A172 (cell line): ENCODE data around the gene B3GAT3. TPM values are rescaled to one million over a fixed set of nuclear protein-coding genes. Genes with fewer than 3 reads are reported as not detected.
A peak's percentile ranks its signal among the peaks of the same experiment; 100 is the strongest.
"Not testable (repeated sequence)": the region's sequence is repeated elsewhere in the genome, so short reads cannot be mapped to it uniquely, and the experiment has no call there.

Experiments used
- DNase-seq: peaks from one replicate; pipeline ENCODE4 v3.0.0-alpha.2; 2015; ENCODE audit warnings: low spot score
- total RNA-seq: library from RNA; depleted of rRNA; stranded (reverse); fragments of >200 nt; shearing (Covaris generic); gene quantifications from 2 replicates; pipeline ENCODE4 v1.2.3, GENCODE V29; 2014

Gene B3GAT3
- total RNA-seq, 1 experiment from 2014 or later, result 67.7 TPM

- peak; percentile 96 for DNase-seq
These were observed 24.4 kb upstream of the B3GAT3 start, which contains the start of gene GANAB for GRCh38 chr11:62645946-62646824. TSS of gene GANAB (minus strand) at chr11:62646613. CDS start at chr11:62646599, 14 bp downstream.

GRCh38 chr11:62645671-62645945 is 23.8 kb upstream of the B3GAT3 start:
- DNase-seq, result no peak

- no peak for DNase-seq
These were observed 22.4 kb upstream of the B3GAT3 start for GRCh38 chr11:62644220-62644619.

DNA sequence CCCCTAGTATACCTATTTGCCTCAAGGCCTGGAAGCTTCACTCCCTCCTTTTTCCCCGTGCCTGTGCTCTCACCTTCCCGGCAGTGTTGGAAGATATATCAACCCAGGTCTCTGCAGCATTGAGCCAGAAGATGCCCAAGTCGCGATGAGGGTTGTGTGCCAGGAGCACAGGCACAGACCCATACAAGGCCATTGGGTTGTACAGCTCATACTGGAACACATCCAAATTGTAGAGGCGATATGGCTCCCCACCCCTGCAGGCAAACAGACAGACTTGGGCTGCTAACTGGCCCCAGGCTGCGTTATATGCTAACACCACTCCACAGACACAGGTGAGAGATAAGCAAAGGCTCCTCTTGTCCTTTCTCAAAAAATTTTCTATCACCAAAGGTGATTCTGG is 10.7 kb upstream of the B3GAT3 start:
- no peak for DNase-seq

DNA sequence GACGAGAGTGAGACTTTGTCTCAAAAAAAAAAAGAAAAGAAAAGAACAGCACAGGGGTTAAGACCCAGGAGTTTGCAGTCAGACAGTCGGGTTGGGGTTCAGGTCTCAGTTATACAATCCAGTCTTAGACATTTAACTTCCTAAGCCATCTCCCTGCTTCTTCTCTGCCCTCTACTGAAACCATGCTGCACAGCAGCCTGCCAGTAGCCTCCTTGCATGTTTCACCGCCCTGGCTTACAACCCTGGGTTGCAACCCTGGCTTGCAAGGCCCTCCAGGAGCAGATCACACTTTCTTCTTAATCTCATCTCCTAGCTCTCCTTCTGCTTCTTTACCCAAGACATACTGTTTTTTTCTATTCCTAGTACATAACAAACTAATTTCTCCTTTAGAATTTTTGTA is 5.9 kb upstream of the B3GAT3 start:
- no peak for DNase-seq

- DNase-seq, result no peak
These were observed 797 bp upstream of the B3GAT3 start for GRCh38 chr11:62622476-62623089.

GRCh38 chr11:62621027-62621566 is 689 bp downstream of the B3GAT3 start:
- no peak for DNase-seq

- DNase-seq, result not testable (repeated sequence)
These were observed 4.8 kb downstream of the B3GAT3 start for GRCh38 chr11:62616957-62617356.

DNA sequence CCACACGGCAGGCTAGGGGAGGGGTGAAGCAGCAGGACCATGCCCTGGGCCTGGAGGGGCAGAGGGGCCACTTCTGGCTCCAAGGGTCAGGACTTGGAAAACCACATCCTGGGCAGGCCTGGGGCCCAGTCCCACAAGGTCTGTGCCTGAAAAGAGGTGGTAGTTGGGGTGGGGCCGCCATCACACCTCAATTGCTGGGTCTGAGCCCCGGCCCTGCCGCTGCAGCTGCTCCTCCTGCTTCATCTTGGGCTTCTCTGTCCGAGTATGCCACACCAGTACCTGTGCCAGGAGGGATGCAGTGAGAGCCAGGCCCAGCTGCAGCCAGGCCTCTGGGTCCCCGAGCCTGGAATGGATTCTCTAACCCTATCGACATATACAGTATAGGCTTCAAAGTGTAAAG is 6.3 kb downstream of the B3GAT3 start:
- DNase-seq, result no peak

- peak; percentile 54 for DNase-seq
These were observed 7.5 kb downstream of the B3GAT3 start for GRCh38 chr11:62614275-62614674.

DNA sequence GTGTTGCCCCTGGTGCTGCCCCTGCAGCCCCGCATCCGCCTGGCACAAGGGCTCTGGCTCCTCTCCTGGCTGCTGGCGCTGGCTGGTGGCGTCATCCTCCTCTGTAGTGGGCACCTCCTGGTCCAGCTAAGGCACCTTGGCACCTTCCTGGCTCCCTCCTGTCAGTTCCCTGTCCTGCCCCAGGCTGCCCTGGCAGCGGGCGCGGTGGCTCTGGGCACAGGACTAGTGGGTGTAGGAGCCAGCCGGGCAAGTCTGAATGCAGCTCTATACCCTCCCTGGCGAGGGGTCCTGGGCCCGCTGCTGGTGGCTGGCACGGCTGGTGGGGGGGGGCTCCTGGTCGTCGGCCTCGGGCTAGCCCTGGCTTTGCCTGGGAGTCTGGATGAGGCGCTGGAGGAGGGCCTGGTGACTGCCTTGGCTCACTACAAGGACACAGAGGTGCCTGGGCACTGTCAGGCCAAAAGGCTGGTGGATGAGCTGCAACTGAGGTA is 8.5 kb downstream of the B3GAT3 start:
- DNase-seq, result no peak

DNA sequence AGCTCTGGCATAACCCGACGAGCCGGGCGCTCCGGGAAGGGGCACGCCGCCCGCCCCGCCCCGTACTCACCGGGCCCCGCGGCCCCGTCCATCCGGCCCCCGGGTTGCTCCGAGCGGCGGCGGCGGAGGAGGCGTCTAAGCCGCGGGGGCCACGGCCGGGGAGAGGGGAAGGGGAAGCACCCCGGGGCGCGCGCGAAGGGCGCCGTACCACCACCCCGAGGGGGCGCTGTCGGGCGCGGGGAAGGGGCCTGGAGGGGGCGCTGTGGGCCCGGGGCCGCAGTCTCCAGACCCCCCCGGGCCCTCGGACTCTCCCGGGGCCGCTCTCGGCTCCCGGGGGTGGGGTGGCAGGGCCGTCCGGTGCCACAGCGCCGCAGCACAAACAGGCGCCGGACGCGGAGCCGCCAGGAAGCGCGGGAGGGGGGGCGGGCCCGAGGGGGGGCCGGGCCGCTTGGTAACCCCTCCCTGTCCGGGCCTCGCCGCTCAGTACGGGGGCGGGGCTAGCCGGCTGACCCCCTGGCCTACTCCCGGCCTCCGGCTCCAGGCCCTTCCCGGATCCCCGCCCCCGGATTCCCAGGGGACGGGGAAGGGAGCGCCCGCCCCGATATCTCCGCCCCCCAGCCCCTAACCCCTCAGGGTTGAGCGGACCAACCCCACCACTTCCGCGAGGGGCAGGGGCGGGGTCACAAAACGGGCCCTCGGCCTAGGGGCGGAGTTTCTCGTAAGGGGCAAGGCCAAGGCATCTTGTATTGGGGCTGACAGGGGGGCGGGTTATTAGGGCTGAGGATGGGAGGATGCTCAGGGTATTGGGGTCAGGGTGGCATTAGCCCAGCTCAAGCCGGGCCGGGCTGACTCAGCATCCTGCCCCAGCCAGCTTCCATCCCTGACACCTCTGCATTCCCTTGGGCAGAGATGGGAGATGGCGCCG is 9.2 kb downstream of the B3GAT3 start, which contains the start of the genes EML3 and ROM1:
EML3 (minus strand) TSS at position 410 of the 925 bp plus-strand sequence; CDS start at position 92, 318 bp downstream.
ROM1 (plus strand) TSS at position 892 of the 925 bp plus-strand sequence; CDS start at position 917, 25 bp downstream.
- DNase-seq, result peak; percentile 75

DNA sequence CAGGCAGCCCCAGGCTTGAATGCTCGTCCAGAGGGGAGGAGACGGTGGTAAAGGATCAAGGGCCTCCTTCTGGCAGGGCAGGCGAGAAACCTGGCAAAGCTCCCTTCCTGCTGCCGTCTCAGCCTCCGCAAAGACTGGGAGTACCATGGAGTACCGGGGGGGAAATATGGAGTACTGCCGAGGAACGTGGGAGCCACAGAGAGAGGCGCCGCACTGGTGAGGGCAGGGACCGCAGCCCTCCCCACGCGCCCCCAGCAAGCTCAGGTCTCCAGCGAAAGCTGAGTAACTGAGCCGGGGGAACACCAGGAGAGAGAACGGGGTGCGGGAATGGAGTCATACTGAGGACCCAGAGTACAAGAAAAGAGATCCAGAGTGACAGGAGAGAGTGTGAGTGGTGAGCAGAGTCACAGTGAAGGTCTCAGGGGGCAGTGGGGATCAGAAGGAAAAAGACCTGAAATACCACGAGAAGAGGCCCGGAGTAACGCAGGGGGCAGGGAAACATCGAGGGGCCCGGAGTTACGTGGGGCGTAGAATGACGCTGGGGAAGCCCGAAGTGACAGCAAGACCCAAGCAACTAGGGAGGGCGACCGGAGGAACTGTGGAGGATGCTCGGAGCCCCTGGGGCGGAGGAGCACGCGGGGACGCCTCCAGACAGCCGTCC is 10.0 kb downstream of the B3GAT3 start:
- no peak for DNase-seq

DNA sequence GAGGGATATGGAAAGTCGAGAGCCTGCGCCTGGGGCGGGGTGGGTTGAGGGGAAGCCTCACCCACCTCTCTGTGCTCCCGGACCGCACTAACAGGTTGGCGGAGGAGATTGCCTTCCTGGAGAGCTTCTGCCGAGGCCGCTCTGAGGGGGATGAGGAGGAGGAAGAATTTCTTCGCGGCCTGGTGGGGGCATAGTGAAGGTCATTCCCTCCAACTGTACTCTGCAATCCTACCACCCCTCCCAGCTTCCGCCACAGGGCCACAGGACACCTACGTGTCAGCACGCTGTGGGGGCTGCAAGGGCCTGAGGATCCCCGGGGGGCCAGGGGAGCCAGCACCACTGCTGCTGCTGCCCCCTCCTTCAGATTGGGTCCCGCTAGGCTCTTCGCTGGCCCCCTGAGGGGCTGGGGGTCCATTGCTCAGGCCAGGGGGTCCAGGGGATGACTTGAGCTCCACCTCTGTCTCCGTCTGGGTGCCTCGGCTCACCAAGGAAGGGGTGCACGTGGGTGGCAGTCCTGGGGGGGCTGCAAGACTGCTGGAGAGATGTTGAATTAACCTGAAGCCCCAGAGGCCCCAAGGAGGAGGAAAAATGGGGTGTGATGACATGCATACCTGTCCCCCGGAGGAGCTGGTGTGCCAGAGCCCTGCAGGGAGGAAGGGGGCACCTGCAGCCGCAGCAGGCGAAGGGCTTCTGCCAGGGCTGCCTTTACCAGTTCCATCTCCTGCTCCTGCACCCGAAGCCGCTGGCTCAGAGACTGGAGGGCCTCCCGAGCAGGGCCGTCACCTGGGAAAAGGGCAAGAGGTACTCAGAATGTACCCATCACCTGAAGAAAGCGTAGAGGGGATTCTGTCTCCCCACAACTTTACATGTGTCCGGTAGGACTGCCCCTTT is 10.7 kb downstream of the B3GAT3 start:
- DNase-seq, result no peak

DNA sequence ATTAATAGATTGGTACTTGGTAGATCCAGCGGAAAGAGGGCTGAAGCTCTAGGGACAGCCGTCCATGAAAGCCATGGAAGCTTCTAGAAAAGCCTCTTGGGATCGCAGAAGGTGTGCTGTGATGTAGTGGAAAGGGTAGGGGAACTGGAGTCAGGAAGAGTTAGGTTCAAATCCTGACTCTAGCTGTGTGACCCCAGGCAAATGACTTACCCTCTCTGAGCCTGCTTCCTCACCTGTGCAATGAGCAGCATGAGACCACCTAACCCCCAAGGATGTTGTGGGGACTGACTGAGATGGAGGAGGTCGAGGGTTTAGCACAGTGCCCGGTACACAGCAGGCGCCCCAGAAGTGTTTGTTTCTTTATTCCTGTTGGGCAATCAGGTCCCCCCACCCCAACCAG is 11.4 kb downstream of the B3GAT3 start:
- DNase-seq, result no peak

GRCh38 chr11:62608776-62609175 is 13.0 kb downstream of the B3GAT3 start:
- no peak for DNase-seq

GRCh38 chr11:62607714-62608113 is 14.1 kb downstream of the B3GAT3 start:
- no peak for DNase-seq

GRCh38 chr11:62605902-62606301 is 15.9 kb downstream of the B3GAT3 start:
- DNase-seq, result no peak

- no peak for DNase-seq
These were observed 16.3 kb downstream of the B3GAT3 start for GRCh38 chr11:62605467-62605866.
